ENCODE results near the gene SARNP. TPM values are rescaled to one million over a fixed set of nuclear protein-coding genes. Genes with fewer than 3 reads are reported as not detected.
"Not testable (repeated sequence)": the region's sequence is repeated elsewhere in the genome, so short reads cannot be mapped to it uniquely, and the experiment has no call there.

Gene SARNP
- total RNA-seq (2014; rRNA removed; shearing (Covaris generic)), result 227 and 308 TPM in 2 replicates

GRCh38 chr12:55817345-55818139 is at the start of gene SARNP, which contains the start of gene ORMDL2:
SARNP (minus strand) TSS chr12:55817724; CDS start chr12:55817701, 23 bp downstream.
ORMDL2 (plus strand) TSS chr12:55818041; CDS start chr12:55819000, 959 bp downstream.
- DNase-seq (ENCODE audit: low spot score), result peak; percentile 100

- DNase-seq (ENCODE audit: low spot score), result not testable (repeated sequence)
Measured at GRCh38 chr12:55866454-55867004, 49.0 kb upstream of the SARNP start.

GRCh38 chr12:55865327-55865726 is 47.8 kb upstream of the SARNP start:
- DNase-seq (ENCODE audit: low spot score), result no peak

GRCh38 chr12:55862931-55863330 is 45.4 kb upstream of the SARNP start:
- DNase-seq (ENCODE audit: low spot score), result not testable (repeated sequence)

- no peak for DNase-seq (ENCODE audit: low spot score)
Measured at GRCh38 chr12:55862286-55862685, 44.8 kb upstream of the SARNP start.

GRCh38 chr12:55861871-55862270 is 44.3 kb upstream of the SARNP start:
- no peak for DNase-seq (ENCODE audit: low spot score)

- no peak for DNase-seq (ENCODE audit: low spot score)
Measured at GRCh38 chr12:55861396-55861795, 43.9 kb upstream of the SARNP start.

- no peak for DNase-seq (ENCODE audit: low spot score)
Measured at GRCh38 chr12:55852740-55853139, 35.2 kb upstream of the SARNP start.

- no peak for DNase-seq (ENCODE audit: low spot score)
Measured at GRCh38 chr12:55850893-55851292, 33.4 kb upstream of the SARNP start.

- DNase-seq (ENCODE audit: low spot score), result no peak
Measured at GRCh38 chr12:55850401-55850800, 32.9 kb upstream of the SARNP start.

GRCh38 chr12:55849616-55850343 is 32.3 kb upstream of the SARNP start:
- no peak for DNase-seq (ENCODE audit: low spot score)

- DNase-seq (ENCODE audit: low spot score), result peak; percentile 94
Measured at GRCh38 chr12:55847603-55848291, 30.2 kb upstream of the SARNP start.

- peak; percentile 35 for DNase-seq (ENCODE audit: low spot score)
Measured at GRCh38 chr12:55847033-55847432, 29.5 kb upstream of the SARNP start.

GRCh38 chr12:55845785-55846496 is 28.4 kb upstream of the SARNP start:
- no peak for DNase-seq (ENCODE audit: low spot score)

GRCh38 chr12:55845361-55845760 is 27.8 kb upstream of the SARNP start:
- DNase-seq (ENCODE audit: low spot score), result no peak

- no peak for DNase-seq (ENCODE audit: low spot score)
Measured at GRCh38 chr12:55844961-55845360, 27.4 kb upstream of the SARNP start.

- no peak for DNase-seq (ENCODE audit: low spot score)
Measured at GRCh38 chr12:55843431-55843830, 25.9 kb upstream of the SARNP start.

- DNase-seq (ENCODE audit: low spot score), result peak; percentile 75
Measured at GRCh38 chr12:55842681-55843429, 25.3 kb upstream of the SARNP start, which contains the start of gene MMP19. MMP19 (minus strand) TSS chr12:55842936; CDS start chr12:55842830, 106 bp downstream.

- no peak for DNase-seq (ENCODE audit: low spot score)
Measured at GRCh38 chr12:55840581-55841351, 23.2 kb upstream of the SARNP start.

Measured in A172 (cell line).